ENCODE data around the gene PLB1.

The PLB1 gene, protein sequence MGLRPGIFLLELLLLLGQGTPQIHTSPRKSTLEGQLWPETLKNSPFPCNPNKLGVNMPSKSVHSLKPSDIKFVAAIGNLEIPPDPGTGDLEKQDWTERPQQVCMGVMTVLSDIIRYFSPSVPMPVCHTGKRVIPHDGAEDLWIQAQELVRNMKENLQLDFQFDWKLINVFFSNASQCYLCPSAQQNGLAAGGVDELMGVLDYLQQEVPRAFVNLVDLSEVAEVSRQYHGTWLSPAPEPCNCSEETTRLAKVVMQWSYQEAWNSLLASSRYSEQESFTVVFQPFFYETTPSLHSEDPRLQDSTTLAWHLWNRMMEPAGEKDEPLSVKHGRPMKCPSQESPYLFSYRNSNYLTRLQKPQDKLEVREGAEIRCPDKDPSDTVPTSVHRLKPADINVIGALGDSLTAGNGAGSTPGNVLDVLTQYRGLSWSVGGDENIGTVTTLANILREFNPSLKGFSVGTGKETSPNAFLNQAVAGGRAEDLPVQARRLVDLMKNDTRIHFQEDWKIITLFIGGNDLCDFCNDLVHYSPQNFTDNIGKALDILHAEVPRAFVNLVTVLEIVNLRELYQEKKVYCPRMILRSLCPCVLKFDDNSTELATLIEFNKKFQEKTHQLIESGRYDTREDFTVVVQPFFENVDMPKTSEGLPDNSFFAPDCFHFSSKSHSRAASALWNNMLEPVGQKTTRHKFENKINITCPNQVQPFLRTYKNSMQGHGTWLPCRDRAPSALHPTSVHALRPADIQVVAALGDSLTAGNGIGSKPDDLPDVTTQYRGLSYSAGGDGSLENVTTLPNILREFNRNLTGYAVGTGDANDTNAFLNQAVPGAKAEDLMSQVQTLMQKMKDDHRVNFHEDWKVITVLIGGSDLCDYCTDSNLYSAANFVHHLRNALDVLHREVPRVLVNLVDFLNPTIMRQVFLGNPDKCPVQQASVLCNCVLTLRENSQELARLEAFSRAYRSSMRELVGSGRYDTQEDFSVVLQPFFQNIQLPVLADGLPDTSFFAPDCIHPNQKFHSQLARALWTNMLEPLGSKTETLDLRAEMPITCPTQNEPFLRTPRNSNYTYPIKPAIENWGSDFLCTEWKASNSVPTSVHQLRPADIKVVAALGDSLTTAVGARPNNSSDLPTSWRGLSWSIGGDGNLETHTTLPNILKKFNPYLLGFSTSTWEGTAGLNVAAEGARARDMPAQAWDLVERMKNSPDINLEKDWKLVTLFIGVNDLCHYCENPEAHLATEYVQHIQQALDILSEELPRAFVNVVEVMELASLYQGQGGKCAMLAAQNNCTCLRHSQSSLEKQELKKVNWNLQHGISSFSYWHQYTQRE (N-terminal part only)

DNA sequence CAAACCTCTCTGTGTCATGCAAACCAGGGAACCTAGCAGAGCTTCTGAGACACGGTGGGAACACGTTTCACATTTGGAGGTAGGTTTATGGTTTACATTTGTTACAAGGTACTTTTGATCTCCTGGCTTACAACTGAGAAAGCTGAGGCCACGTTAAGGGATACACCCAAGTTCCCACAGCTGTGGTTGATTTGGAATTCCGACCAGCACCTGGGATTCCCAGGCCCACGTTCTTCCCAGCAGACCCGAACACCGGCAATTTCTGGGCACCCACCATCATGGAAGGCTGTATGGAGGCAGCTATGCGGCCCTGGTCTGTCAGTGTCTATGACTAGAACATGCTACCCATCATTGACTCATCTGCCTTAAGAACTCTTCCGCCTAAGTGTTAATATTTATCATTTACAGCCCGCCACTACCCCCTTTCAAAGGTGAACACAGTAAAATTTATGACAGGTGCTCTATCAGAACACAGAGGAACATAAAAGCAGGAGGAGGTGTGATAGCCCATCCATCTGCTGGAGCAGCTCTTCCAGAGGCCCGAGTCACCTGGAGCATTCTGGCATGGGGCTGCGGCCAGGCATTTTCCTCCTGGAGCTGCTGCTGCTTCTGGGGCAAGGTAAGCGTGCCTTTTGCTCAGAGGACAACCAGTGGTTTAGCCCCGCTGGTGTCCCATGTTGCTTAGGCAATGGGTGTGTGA lies at the start of gene PLB1:
Gene PLB1 (plus strand): TSS at position 510 of the 700 bp plus-strand sequence. CDS start 55 bp downstream, at position 565.
- no peak for DNase-seq (ENCODE audit: low read depth)

- DNase-seq (ENCODE audit: low read depth), result no peak
Measured at GRCh38 chr2:28446531-28446930, 49.3 kb upstream of the PLB1 start.

GRCh38 chr2:28447086-28447485 lies 48.8 kb upstream of the PLB1 start:
- DNase-seq (ENCODE audit: low read depth), result no peak

- DNase-seq (ENCODE audit: low read depth), result peak; percentile 89
Measured at GRCh38 chr2:28447943-28448792, 47.7 kb upstream of the PLB1 start.

DNA sequence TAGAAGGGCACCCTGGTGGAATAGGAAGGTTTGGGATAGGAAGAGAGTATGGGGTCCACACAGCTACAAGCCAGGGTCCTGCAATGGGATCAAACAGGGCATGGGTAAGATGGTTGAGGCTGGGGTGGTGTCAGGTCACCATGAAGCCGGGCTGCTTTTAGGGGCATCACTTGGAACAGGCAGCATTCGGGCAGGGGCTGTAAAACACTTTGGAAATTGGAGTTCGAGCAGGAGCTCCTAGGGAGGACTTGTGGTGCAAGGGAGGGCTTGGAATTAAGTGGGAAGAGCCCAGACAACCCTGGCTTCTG lies 47.1 kb upstream of the PLB1 start:
- no peak for DNase-seq (ENCODE audit: low read depth)

DNA sequence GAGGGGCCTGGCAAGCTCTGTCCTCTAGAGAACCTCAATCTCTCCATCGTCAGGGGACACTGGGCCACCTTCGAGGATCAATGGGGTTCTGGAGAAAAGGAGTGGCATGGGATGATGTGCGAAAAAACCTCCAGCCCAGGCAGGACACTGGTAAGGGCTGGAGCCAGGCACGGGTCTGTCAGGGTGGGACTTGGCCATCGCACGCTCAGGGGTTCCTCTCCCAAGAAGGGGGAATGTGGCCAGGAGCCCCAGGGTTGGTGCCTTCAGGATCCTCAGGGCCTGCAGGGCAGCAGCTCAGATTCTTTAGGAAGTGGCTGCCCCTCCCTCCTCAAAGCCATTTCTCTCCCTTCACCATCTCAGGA lies 46.8 kb upstream of the PLB1 start:
- DNase-seq (ENCODE audit: low read depth), result no peak

DNA sequence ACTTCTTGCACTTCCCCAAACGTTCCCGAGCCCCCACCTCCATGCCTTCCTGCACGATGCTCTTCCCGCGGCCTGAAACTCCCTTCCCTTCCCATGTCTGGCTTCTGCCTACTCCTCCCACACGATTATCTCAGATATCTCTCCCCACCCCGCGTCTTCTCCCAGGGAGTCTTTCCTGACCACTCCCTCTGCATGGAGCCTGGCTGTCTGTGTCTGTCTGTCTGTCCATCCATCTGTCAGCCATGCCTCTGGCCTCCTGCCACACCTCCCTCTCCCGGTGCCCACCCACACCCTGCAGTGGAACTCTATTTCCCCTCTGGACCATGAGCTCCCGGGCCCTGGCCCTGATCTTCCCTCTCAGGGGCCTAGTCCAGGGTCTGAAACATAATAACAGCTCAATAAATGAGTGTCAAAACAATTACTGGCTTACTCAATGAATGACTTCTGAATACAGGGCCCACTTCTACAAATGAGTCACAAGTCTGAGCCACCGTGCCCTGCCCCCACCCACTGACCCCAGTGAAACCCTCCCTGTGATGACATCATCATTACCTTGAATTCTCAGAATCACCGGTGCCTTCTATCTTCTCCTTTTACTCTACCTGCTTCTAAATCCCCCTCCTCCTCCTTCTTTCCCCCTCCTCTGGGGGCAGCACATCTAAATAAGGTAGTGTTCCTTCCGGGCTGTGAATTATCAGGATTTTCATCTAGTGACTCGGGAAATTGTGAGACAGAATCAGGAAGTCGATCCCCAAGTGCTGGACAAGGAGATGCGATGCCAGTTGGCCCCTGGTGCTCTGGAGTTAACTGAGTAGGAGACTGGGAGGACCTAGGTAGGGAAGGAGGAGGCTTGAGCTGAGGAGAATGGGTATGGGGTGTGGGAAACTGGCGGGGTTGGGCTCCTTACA lies 46.1 kb upstream of the PLB1 start:
- no peak for DNase-seq (ENCODE audit: low read depth)

DNA sequence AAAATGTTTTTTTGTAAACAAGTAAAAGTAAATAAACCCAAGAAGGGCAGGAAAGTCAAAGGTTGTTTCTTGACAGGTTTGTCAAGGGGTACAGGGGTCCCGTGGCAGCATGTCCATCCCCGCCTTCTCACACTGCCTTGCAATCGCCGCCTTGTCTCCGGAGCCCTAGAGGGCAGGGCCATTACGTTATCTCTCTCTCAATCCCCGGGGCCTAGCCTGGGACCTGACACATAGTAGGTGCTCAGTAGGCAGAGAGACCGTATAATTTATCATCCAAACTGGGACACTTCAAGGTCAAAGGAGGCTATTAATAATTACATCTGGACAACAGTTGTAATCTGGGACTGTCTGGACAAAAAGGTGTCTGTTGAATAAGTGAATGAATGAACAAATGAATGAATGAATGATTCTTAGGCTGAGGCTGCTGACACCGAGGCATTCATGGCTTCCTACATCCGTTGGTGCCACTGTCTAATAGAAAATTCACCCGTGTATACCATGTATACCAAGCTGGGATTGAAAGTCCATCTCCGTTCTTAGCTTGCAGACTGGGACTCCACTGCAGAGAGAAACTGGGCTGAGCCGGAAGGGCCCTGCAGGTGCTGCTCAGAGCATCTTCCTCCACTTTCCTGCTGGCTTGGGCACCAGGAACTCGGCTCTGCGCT lies 44.8 kb upstream of the PLB1 start:
- no peak for DNase-seq (ENCODE audit: low read depth)

GRCh38 chr2:28451793-28452533 lies 43.9 kb upstream of the PLB1 start:
- DNase-seq (ENCODE audit: low read depth), result no peak

- peak; percentile 19 for DNase-seq (ENCODE audit: low read depth)
Measured at GRCh38 chr2:28452534-28453081, 43.3 kb upstream of the PLB1 start.

DNA sequence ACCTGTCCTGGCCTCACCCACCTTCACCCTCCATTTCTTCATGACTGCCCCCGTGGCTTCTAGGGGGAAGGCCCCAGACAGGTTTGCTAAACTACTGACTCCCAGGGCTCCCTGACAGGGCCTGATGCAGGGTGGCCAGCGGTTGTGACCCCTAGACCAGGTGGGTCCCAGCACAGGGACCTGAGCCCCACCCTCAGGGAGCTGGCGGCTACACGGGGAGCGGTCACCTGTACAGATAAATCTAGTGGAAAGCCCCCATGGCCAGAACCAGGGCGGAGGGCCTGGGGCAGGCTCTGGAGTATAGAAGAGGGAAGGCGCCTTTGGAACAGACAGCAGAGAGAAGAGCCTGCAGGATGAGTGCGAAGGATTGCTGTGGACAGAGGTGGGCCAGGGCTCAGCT lies 42.5 kb upstream of the PLB1 start:
- no peak for DNase-seq (ENCODE audit: low read depth)

- DNase-seq (ENCODE audit: low read depth), result no peak
Measured at GRCh38 chr2:28454016-28454930, 41.6 kb upstream of the PLB1 start.

DNA sequence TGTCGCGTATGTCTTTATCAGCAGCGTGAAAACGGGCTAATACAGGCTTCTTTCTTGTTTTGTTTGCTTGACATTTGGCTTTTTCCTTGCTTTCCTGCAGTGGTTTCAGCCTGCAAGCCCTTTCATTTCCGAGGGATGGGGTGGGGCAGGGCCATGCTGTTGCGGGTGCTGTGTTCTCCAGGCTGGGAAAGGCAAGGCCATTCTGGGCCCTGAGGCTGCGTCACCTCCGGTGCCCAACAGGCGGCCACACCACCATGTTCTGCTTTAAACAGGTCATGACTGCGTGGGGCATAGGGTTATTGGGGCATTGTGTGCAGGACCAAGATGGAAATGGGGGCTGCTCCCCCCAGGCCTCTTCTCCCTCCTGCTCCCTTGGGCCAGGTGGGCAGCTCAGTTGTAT lies 38.6 kb upstream of the PLB1 start:
- no peak for DNase-seq (ENCODE audit: low read depth)

DNA sequence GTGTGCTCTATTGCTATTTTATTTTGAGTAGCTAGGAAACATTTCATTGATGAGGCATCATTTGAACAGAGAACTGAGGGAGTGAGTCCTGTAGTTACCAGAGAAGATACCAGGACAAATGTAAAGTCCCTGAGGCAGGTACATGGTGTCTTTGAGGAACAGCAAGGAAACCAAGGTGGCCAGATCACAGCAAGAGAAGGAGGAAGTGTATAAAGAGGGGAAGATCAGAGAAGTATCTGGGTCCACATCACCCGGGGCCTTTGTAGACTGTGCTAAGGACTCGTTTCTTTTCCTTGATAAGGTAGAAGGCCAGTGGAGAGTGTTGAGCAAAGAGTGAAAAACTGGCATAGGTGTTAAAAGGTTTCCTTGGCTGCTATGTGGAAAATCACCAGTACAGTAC lies 34.8 kb upstream of the PLB1 start:
- DNase-seq (ENCODE audit: low read depth), result no peak

- no peak for DNase-seq (ENCODE audit: low read depth)
Measured at GRCh38 chr2:28462122-28462521, 33.7 kb upstream of the PLB1 start.

DNA sequence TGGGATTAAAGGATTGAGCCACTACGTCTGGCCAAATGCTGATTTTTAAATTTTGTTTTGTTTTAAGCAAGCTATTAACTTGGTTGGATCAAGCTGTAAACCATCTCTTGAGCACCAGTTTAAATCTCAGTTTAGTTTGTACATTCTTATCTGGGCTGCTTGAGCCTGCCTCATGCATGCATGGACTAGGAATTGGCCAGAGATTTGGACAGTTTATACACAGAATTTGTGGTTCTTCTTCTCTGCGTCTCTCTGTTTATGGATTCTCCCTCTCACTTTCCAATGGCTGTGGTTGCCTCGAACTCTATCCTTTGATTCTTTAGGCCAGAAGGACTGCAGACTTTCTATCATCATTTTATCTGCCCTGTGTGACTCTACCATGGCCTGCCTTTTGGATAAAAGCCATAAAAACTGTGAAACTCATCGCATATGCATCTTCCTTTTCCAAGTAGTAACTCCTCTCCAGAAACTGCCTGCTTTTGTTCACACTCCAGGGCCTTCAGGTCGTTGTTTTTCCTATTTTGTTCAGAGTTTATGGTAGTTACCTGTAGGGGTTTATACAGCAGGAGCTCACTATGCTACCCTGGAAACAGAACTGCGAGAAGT lies 32.5 kb upstream of the PLB1 start:
- no peak for DNase-seq (ENCODE audit: low read depth)

- DNase-seq (ENCODE audit: low read depth), result no peak
Measured at GRCh38 chr2:28463893-28464292, 32.0 kb upstream of the PLB1 start.
